ENCODE results near the gene PARVB.

The PARVB gene

DNA sequence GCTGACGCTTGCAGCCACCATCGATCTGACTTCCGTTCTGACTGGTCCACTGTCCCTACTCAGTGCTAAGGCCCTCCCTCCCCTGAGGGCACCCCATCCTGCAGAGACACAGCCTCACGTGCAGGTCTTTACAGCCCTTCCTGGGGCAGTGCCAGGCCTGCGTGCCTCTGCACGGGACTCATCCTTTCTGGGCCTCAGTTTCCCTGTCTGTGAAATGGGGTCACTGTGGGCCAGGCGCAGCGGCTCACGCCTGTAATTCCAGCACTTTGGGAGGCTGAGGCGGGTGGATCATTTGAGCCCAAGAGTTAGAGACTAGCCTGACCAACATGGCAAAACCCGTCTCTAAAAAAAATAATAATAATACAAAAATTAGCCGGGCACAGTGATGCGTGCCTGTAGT lies 138.9 kb downstream of the PARVB start:
- DNase-seq (ENCODE audit: low spot score): no peak

GRCh38 chr22:44163536-44163935 lies 139.4 kb downstream of the PARVB start:
- no peak for DNase-seq (ENCODE audit: low spot score)

DNA sequence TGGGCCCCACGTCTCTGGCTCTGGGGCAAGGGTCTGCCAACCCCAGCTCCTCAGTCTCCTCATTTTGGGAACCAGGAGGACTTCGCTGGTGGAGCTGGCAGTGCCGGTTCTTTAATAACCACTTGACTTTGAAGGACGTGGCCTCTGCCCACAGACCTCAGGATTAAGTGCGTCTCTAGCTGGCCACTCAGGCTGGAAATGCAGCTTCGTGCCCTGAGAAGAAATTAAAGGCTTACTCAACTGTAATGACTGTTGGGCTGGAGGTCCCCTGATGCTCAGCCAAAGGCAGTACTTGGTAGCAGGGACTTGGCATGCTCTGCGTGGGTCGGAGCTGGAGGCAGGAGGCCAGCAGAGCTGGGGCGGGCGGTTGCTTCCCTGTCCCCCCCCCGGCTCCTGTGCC lies 139.9 kb downstream of the PARVB start:
- no peak for DNase-seq (ENCODE audit: low spot score)

DNA sequence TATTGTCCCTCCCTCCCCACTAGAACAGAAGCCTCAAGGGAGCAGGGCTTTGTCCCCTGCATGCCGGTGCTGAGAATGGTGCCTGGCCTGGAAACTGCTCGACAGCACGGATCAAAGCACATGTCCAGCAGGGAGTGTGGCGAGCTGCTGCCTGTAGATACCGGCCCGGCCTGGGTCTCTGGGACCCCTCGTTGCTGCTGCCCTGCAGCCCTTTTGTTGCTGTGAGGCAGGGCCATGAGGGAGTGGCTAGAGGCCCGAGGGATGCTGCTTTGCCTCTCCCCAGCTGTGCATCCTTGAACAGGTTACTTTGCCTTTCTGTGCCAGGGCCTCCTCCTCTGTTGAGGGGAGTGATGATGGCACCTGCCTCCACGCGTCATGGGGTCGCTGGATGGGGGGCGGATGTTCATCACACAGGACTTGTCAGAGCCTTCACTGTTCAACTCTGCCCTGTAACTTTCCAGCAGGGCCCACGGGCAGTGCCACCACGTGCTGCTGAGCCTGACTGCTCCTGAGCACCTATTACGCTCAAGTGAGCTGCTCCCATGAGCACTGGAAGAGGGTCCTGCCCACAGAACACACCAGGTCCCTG lies 141.3 kb downstream of the PARVB start:
- DNase-seq (ENCODE audit: low spot score): no peak

DNA sequence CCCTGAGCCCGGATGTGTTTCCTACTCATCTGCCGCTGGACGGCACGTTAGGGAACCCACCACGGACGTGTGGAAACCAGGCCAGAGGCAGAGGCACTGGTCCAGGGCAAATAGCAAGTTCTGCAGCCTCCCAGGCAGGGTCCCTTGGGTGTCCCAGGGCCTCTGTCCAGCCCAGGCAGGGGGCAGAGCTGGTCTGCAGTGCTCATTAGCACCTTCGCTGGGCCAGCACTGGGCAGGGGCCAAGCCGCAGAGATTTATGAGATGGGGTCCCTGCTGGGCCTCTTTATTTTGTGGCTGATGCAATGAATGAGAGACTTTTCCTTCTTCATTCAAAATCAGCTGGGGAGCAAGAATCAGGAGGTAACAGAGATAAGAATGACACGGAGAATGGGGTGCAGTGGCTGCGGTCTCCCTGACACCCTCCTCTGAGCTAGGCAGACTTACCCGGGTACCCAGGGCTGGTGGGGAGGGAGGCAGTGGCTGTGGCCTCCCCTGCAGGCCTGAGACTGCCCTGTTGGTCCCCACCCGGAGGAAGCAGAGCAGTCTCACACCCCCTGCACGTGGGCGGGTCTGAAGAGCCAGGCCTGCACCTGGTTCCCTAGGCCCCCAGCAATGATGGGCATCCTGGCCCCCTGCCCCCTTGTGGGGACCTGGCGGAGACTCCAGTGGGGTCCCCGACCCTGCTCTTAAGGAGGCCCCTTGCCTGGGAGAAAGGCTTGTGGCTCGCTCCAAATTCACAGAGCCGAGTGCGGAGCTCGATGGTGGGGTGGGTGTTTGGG lies 142.6 kb downstream of the PARVB start:
- no peak for DNase-seq (ENCODE audit: low spot score)

GRCh38 chr22:44167501-44167900 lies 143.4 kb downstream of the PARVB start:
- no peak for DNase-seq (ENCODE audit: low spot score)

- DNase-seq (ENCODE audit: low spot score): no peak
Measured at GRCh38 chr22:44168206-44168605, 144.1 kb downstream of the PARVB start.

DNA sequence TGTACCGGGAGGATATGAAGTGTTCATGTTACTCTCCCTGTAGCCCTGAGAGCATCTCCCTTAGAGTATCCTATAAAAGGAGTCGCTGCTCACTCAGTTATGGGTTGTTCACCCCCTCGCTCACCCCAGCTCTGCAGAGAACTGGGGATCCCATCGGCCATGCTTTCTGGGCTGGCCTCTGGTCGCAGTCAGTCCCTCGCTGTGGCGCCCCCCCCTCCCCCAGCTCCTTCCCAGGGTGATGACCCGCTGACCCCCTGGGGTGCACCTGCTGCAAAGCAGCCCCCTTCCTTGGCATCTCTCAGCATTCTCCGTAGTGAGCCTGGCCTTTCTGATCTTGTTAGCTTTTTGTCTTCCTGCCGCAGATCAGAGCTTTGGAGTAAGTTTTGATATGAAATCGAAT lies 146.4 kb downstream of the PARVB start:
- no peak for DNase-seq (ENCODE audit: low spot score)

DNA sequence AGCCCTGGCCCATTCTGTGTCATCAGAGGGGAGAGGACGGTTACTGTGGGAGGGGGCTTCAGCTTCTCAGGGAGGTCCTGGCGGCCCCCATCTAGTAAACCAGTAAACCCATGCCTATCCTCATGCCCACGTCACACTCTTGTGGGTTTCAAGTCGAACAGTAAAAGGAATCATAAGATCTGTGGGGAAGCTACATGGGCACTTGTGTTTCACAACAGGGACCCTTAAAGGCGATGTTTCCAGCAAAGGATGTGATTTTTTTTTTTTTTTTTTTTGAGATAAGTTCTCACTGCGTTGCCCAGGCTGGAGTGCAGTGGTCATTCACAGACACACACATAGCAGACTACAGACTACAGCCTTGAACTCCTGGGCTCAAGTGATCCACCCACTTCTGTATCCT lies 147.5 kb downstream of the PARVB start:
- DNase-seq (ENCODE audit: low spot score): no peak

DNA sequence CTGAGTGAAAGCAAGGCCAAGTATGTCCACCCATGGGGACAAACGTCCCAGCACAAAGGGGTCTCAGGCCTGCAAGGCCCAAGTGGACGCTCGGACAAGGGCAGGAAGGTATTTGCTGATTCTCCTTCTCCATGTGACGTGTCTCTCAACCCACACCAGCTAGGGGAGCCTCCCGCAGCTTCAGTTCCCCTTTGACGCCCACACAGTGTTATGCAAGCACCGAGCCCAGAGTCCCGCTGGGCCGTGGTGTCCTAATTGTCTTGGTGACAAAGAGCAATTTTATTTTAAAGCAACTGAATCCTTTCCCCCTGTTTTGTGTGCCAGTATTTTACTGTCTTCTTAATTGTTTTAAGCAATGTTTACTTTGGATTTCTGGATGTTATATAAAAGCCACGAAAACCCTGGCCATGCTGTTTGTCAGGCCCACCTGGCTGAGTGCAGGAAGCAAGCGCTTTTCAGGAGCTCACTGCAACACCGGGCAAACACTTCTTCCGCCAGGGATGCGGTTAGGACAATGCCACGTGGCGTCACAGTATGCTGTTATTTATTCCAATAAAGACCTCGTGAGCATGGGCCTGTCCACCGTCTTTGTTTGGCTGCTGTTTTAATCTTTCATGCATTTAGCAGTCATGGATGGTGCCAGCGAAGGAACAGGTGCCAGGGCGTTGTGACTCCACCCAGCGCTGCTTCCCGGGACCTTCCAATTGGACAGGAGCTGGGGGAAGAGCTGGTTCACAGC lies 148.4 kb downstream of the PARVB start:
- DNase-seq (ENCODE audit: low spot score): no peak

DNA sequence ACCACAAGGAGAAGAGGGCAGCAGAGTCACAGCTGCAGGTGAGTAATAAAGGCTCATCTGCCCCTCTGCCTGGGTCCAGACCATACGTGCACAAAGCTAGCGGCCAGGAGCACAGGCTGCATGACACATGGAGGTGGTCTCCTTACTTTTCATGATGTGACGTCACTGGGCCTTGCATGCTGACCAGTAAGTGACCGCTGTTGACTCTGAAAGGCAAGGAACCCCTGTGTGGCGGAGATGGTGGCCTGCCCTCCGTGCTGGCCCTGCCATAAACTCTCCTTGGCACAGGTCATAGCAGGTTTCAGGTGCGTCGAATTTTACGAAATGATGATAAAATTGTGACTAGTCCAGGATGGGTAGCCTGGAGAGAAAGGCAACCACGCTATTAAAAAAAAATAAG lies 149.1 kb downstream of the PARVB start:
- DNase-seq (ENCODE audit: low spot score): no peak

- DNase-seq (ENCODE audit: low spot score): no peak
Measured at GRCh38 chr22:44175676-44176075, 151.6 kb downstream of the PARVB start.

- no peak for DNase-seq (ENCODE audit: low spot score)
Measured at GRCh38 chr22:44179196-44179988, 155.3 kb downstream of the PARVB start.

GRCh38 chr22:44179989-44180705 lies 156.0 kb downstream of the PARVB start:
- DNase-seq (ENCODE audit: low spot score): no peak

DNA sequence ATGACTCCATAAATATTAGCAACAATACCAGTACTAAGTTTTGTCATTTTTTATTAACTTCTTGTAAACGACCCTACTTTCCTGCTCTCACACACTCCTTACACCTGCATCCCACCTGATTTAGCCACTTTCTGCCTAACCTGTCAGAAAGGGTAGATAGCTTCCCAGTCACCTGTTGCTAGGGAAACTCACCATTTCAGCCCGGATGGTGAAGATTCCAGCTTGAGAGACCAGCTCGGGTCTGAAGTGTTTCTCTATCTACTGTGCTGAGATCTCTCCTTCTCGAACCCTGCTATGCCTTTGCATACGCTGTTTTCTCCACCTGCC lies 156.6 kb downstream of the PARVB start, which contains the start of gene PARVG:
Gene PARVG, plus strand, starts transcription at position 220 of the 327 bp plus-strand sequence. CDS start 2,405 bp downstream, outside the sequence.
- DNase-seq (ENCODE audit: low spot score): no peak

GRCh38 chr22:44181033-44181911 lies 157.2 kb downstream of the PARVB start:
- DNase-seq (ENCODE audit: low spot score): no peak

DNA sequence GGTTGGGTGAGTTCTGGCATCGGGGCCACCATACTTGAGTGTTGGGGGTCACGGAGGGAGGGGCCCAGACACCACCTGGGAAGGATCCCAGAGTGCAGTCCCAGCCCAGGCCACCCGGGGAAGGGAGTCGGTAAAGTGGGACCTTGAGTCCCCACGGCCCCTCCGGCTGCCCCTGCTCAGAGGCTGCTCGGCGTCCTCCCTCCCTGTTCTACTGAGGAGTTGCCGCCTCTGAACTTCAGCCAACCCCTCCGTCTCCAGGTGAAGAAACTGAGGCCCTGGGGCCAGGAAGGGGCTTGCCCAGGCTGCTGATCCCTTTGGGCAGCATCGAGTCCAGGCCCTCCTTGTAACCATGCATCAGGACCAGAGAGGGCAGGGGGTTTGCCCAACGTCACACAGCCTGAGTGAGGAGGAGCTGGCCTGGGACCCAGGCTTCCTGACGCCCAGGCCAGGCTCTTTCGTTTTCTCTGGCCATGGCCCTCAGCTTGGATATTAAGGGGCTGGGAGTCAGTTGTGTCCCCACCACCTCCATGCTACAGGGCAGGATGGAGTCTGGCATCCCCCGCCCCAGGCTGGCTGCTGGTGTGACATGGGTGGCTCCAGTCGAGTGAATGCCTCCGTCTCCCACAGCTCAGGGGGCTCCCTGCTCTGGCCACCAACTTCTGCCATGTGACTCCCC lies 157.9 kb downstream of the PARVB start:
- DNase-seq (ENCODE audit: low spot score): no peak

GRCh38 chr22:44182588-44183286 lies 158.6 kb downstream of the PARVB start:
- no peak for DNase-seq (ENCODE audit: low spot score)

GRCh38 chr22:44183287-44183588 lies 159.1 kb downstream of the PARVB start:
- DNase-seq (ENCODE audit: low spot score): no peak

DNA sequence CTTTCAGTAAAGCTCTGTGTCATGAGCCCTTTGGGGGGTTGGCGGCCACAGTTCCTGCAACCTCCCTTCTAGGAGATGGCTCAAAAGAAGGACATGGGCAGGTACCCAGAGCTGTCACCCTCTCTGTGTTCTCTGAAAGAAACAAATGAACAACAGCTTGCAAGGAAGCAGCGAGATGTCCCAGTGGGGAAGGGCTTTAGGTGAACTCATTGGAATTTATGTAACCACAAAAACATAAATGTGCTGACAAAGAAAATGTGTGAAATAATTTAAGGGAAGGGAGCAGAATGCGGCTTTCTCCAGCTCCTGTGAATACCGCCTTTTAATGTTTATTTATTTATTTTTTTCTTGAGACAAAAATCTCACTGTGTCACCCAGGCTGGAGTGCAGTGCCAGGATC lies 159.9 kb downstream of the PARVB start:
- DNase-seq (ENCODE audit: low spot score): no peak

Measured in HuH-7 (cell line).